Head of caudate nucleus (tissue), 42 donors: Measurements from ENCODE around the gene SNN.
A peak's percentile ranks its signal among the peaks of the same experiment; 100 is the strongest.

ENCODE experiments used
- DNase-seq, 42 donors: peaks; one replicate each; pipeline versions ENCODE4 v3.0.0 to v3.0.0-alpha.2; 2020 to 2021; ENCODE audit warnings: mixed read lengths in 7 of 42
- intact Hi-C: fragments of 100-400 bp; cut with DNase I; formaldehyde crosslinking; loops from one replicate; pipeline ENCODE4 v1.15.0; 2022

The SNN gene

GRCh38 chr16:11660565-11660964 is 7.7 kb upstream of the SNN start:
- intact Hi-C loops: no loop called here
- DNase-seq: no peak

GRCh38 chr16:11662582-11662981 is 5.7 kb upstream of the SNN start:
- intact Hi-C loops: no loop called here

GRCh38 chr16:11665071-11665491 is 3.2 kb upstream of the SNN start:
- no peak for DNase-seq
- intact Hi-C loops: no loop called here

More at GRCh38 chr16:11662582-11662981, 5.7 kb upstream of the SNN start:
- DNase-seq: no peak

GRCh38 chr16:11666103-11667055 is 1.9 kb upstream of the SNN start:
- intact Hi-C loops: no loop called here
- DNase-seq: no peak

- intact Hi-C loops: no loop called here
Measured at GRCh38 chr16:11667221-11667823, 933 bp upstream of the SNN start.

GRCh38 chr16:11668623-11669379 is 546 bp downstream of the SNN start:
- peak in 37 of 42 donors; percentile 25 to 76 (median 58) for DNase-seq
- intact Hi-C loops: no loop called here

More at GRCh38 chr16:11667221-11667823, 933 bp upstream of the SNN start:
- DNase-seq: no peak

- DNase-seq: peak in 29 of 42 donors; percentile 27 to 80 (median 52)
- intact Hi-C loops: loop anchor here (10.0 kb wide), 1 partner anchor 65 kb away; no protein-coding TSS in a partner anchor
Measured at GRCh38 chr16:11669380-11670146, 1.3 kb downstream of the SNN start.

GRCh38 chr16:11670171-11671131 is 2.2 kb downstream of the SNN start:
- intact Hi-C loops: loop anchor here (10.0 kb wide), 1 partner anchor 64 kb away; no protein-coding TSS in a partner anchor
- peak in 9 of 42 donors; percentile 23 to 73 (median 48) for DNase-seq

GRCh38 chr16:11671271-11671670 is 3.0 kb downstream of the SNN start:
- intact Hi-C loops: loop anchor here (10.0 kb wide), 1 partner anchor 64 kb away; no protein-coding TSS in a partner anchor
- no peak for DNase-seq

GRCh38 chr16:11671676-11672075 is 3.4 kb downstream of the SNN start:
- intact Hi-C loops: loop anchor here (10.0 kb wide), 1 partner anchor 63 kb away; no protein-coding TSS in a partner anchor
- no peak for DNase-seq

- peak in 3 of 42 donors; percentile 29 to 47 (median 39) for DNase-seq
- intact Hi-C loops: loop anchor here (10.0 kb wide), 1 partner anchor 62 kb away; no protein-coding TSS in a partner anchor
Measured at GRCh38 chr16:11672206-11673090, 4.2 kb downstream of the SNN start.

GRCh38 chr16:11673091-11674000 is 5.1 kb downstream of the SNN start:
- intact Hi-C loops: loop anchor here (10.0 kb wide), 1 partner anchor 61 kb away; no protein-coding TSS in a partner anchor
- peak in 5 of 42 donors; percentile 20 to 56 (median 49) for DNase-seq

GRCh38 chr16:11674001-11674817 is 6.0 kb downstream of the SNN start:
- intact Hi-C loops: loop anchor here (10.0 kb wide), 1 partner anchor 61 kb away; no protein-coding TSS in a partner anchor
- no peak for DNase-seq
